EL (cell line): ENCODE results near the gene DAPK1.
"Not testable (repeated sequence)": the region's sequence is repeated elsewhere in the genome, so short reads cannot be mapped to it uniquely, and the experiment has no call there.

Experiments used
- DNase-seq: peaks from one replicate; pipeline ENCODE4 v3.0.0-alpha.2; 2016

Gene DAPK1

DNA sequence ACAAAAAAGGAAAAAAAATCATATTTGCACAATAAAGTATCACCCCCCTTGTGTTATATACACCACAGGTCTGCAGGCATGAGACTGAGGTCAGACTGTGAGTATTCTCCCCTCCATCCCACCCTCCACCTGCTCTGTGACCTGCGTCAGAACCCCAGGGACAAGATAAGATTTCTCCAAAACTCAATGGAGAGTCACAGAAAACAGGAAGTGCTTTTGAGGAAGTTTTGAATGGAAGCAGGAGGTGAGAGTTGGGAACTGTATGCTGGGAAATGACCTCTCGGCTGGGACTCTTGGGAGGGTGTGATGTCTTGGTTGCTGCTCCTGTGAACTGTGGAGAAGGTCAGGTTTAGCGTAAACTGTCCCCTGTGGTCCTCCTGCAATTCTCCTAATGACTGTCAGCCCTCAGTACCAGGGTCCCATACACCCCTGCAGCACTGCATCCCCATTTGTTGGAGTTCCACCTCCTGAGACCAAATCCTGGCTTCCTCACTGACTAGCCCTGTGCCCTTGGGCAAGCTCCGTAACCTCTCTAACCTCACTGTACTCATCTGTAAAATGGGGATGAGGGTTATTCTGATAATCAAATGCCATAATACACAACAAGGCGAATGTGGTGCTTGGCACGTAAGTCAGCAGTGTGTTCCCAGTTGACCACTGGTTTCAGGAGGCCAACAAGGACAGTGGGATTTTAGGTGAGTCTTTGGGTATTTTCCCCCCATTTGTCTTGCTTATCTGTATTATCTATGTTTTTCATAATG, 221.4 kb downstream of the DAPK1 start:
- no peak for DNase-seq

DNA sequence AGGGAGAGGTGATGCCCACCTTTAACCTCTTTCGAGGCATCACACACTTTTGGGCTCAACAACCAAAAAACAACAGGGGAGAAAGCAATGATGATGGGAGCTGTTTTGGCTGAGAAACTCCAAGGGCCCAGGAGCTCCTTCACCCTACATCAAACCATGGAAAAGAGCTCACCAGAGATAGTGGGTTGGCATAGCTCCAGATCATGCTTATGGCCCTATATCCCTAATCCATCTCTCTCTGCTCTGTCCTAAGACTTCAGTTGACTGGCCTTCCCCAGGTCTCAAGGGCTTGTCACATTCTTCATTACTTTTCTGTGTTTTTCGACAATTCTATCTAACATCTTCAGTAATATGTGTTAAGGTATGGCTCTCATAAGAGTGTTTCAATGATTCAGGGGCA, 222.5 kb downstream of the DAPK1 start:
- DNase-seq = no peak

DNA sequence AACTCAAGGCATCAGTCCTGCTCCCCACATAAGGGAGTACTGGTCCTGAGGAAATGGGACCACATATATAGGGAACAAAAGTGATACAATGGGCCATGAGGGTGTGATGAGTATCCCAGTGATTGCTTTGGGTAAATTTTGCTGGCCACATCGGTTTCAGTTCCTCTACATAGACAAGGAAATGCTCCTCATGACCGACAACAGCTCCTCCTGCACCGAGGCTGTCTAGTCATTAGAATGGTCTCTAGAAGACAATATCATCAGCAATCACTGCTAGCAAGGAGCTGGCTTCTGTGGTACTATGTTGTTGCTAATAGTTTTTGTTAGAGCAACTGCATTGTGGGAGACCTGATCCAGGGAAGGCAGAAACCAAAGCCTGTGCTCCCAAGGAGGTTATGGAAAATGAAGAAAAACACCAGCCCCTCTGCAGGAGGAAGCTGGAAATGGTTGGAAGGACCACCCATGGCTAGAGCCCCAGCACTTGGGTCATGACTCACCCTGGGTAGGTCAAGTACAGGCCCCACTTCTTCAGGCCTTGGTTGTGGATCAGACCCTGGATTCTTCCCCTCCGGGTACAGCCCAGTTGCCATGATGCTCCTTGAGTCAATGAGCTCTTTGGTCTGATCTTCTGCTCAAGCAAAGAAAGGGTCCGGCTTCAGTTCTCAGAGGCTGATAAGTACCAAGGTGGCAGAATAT, 224.9 kb downstream of the DAPK1 start:
- no peak for DNase-seq

DNA sequence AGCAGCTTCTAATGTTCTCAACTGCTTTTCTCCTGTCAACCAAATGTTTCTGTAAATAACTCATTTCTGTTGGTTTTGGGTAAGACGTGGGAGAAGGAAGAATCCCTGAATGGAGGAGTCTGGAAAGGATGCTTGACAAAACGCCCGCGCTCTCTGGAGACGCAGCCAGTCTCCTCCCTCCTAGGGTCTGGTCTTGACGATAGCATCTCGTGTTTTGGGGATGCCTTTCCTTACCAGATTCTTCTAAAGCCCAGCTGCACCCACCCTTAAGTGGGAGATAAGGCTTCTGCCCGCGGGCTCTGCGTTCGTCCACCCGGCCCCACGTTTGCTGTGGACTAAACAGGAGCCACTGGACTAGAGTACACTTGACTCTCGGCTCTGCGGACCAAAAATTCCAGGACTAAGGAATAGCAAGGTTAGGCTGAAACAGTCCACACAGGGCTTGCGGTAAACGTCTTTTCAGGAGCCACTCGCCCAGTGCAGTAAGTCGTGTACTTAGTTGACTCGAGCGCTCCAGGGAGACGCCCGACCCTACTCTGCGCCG, 227.8 kb downstream of the DAPK1 start:
- no peak for DNase-seq

DNA sequence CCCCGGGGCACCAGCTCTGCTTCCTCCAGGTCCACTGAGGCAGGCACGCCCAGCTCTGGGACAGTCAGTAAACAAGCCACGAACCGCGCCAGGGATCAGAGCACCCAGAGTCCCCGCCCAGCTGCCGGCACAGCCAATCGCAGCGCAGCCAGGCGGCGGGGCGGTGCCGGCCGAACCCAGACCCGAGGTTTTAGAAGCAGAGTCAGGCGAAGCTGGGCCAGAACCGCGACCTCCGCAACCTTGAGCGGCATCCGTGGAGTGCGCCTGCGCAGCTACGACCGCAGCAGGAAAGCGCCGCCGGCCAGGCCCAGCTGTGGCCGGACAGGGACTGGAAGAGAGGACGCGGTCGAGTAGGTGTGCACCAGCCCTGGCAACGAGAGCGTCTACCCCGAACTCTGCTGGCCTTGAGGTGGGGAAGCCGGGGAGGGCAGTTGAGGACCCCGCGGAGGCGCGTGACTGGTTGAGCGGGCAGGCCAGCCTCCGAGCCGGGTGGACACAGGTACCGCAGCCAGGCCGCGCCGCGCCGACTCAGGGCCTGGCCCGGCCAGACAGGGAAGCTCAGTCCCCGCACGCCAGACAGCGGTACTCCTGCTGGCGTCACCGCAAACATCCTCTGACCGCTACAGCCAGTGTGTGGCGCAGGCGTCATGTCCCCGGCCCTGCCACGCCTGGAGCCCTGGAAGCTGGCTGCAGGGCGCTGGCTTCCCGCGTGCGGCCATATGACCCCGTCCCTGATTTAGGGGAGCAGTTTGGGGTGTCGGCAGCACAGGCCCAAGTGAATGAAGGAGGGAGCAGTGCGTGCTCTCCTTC, 228.4 kb downstream of the DAPK1 start, which contains the start of gene CTSL:
CTSL (plus strand) TSS at position 220 of the 810 bp plus-strand sequence. CDS start 1,485 bp downstream, outside the sequence.
- DNase-seq = peak; percentile 86

DNA sequence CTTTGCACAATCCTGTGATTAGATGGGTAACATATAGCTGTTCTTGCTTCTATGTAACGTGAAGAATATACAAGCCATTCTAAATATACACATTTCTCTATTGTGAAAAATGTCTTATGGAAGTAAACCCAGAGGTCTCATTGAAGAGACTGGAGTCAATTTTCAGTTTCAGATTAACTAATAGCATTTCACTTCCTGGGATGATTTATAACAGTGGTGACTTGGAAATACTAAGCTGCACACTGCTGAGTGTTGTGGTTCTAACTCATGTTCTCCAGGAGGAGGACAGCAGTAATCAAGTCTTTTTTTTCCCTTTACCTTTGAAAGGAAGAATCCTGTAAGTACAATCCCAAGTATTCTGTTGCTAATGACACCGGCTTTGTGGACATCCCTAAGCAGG, 231.6 kb downstream of the DAPK1 start:
- DNase-seq = no peak

DNA sequence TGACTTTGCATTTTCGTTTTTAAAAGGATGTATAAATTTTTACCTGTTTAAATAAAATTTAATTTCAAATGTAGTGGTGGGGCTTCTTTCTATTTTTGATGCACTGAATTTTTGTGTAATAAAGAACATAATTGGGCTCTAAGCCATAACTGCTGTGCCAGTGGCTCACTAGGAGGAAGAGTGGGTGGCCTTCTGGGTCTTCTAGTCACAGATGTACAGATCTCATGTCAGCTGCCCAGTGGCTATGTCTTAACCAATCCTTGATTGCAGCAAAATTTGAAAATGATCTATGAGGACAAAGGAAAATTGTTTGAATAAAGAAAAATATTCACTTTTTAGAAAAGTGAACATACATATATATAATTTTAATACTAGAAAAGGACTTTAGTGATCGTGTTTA, 233.7 kb downstream of the DAPK1 start:
- DNase-seq = no peak

DNA sequence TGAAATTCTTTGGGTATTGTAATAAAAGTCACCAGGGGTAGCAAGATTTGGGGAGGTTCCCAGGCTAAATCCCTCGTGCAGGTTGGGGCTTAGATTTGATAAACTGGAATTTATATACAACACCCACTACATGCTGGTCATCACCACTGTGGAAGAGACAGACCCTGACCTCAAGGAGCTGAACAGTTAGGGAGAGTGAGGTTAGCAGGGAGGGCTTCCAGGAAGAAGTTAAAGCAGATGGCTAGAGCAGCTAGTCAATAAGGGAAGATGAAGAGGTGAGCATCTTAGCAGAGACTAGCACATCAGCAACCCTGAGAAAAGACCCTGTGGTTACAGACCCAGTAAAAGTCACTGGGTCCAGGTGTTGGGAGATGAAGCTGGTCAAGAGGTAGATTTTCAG, 234.7 kb downstream of the DAPK1 start:
- DNase-seq = no peak

DNA sequence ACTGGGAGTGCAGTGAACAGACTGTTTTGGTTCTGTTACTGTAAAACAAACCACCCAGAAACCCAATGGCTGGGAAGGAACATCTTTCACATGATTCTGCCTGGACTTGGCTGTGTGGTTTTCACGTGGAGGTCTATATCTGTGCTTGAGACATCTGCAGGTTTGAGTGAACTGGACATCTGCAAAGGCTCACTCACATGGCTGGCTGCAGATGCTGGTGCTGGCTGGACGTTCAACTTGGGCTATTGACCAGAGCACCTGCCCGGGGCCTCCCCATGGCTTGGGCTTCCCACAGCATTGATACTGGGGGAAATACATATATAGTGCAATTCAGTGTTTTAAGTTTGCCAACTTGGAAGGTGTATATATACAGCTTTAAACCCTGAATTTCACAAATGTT, 235.1 kb downstream of the DAPK1 start:
- no peak for DNase-seq

DNA sequence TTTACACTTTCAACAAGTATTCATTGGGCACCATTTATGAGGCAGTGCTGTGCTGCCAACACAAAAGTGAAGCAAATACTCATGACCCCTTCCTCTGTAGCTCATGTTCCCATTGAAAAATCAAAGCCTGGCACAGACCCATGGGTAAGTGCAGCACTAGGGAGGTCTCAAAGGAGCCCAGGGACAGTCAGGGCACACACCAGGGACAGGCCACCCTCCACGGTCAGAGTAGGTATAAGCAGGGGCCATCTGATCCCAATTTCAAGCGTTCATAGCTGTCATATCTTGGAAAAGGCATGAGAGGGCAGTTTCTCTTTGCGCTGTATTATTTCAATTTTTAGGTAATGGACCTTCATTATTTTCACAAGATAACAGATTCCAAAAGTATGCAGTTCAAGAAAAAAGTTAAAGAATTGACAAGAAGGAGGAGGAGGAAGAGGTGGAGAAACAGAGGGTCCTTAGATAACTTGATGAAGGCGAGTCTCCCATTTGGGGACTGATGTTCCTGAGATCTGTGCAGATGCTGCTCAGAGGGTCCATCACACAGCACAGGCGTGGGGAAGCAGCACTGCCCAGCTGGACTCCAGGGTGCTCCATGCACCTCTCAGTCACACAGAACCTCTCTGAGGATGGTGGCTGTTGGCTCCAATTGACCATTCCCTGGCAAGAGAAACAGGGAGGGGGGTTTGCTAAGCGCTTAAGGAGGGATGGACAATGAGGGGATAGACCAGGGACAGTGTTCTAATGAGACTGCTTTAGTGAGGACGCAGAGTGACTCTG, 235.8 kb downstream of the DAPK1 start:
- DNase-seq = no peak

DNA sequence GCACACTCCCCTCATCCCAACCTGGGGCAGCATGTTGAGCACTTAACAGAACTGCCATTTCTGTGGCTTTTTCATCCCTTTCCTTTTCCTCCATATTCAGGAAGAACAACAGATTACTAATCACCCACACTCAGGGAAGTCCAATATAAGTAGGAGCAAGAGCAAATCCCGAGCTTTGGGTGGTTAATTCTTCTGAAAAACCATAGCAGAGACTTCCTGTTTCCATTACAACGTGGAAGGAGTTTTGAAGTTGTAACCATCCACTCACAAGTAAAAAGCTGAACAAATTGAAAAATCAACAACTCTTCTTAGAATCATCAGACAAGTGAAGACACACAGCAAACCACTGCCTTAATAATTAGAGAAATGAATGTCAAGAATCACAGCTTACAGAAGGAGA, 236.4 kb downstream of the DAPK1 start:
- no peak for DNase-seq

DNA sequence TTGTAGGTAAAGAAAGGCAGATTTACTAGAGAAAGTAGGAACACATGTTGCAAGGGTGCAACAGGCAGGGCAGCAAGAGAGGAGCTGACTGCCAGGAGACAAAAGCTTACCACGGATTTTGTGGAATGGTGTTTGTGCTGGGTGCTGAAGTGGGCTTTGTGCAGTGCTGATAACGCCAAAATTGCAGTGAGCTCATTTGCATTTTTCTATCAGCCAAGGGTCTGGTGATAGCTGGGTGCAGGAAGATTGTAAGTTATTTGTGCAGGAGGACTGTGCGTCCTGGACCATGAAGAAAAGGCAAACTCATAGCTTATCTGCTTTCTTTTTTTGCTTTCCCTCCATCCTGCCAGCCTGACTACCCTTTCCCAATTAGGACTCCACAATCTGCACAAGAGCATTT, 241.9 kb downstream of the DAPK1 start:
- no peak for DNase-seq

DNA sequence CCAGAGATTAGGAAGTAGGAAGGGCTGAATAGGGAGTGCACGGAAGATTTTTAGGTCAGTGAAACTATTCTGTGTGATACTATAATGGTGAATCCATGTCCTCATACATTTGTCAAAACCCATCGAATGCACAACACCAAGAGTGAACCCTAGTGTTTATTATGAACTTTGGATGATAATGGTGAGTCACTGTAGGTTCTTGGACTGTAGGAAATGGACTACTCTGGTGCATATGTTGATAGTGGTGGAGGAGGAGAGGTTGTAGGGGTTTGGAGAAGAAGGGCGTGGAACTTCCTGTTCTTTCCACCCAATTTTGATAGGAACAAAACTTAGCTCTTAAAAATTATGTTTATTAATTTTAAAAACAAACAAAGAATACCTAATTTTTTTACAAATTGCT, 242.5 kb downstream of the DAPK1 start:
- no peak for DNase-seq

DNA sequence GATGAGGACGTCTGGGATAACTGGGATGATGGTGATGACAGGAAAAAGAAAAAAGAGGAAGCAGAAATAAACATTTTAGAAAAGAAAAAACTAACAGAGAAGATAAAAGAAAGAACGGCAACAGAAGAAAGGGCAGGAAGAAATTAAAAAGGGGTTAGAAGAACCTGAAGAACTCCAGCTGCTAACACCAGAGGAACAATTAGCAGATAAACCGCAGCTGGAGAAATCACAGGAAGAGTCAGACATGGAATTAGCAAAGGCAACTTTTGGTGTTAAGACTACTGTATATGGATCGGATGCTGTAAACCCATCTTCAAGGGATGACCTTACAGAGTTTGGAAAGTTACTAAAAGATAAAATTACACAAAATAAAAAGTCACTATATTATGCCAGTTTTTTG, 243.7 kb downstream of the DAPK1 start:
- DNase-seq = no peak

DNA sequence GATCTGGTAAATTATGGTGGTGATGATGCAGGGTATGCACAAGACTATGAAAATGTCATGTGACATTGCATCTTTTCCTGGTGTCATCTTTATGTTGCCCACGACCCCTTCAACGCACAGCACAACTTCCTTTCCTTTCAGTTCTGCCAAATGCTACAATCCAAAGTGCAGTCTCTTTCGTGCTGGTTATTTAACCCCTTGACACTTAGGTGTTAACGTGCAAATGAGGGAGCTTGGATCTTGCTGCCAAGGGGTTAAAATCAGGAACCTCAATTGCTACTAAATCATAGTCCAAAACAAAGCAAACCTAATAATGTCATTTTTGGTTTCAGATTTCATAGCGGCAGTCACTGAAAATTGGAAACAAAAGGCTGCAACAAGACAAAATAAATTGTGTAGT, 244.2 kb downstream of the DAPK1 start:
- DNase-seq = no peak

DNA sequence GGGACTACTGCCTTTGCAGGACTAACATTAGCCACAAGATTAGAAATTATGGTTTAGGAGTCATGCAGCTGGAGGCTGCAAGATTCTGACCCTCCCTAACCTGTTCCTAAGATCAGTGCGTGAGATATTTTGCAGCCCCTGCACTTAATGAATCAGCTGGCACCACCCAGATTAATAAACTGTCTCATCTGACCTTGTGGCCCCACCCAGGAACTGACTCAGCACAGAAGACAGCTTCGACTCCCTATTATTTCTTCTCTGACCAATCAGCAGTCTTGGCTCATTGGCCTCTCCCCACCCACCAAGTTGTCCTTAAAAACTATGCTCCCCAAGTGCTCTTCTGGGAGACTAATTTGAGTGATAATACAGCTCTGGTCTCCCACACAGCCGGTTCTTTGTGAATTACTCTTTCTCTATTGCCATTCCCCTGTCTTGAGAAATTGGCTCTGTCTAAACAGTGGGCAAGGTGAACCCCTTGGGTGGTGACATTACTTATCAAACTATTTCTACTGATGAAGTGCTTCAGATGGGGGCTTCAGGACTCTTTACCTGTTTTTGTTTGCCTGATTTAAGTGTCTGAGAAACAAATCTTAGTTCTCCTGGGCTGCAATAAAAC, 245.3 kb downstream of the DAPK1 start:
- peak; percentile 35 for DNase-seq

DNA sequence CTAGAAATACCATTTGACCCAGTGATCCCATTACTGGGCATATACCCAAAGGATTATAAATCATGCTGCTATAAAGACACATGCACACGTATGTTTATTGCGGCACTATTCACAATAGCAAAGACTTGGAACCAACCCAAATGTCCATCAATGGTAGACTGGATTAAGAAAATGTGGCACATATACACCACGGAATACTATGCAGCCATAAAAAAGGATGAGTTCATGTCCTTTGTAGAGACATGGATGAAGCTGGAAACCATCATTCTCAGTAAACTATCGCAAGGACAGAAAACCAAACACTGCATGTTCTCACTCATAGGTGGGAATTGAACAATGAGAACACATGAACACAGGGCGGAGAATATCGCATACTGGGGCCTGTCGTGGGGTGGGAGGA, 246.6 kb downstream of the DAPK1 start:
- not testable (repeated sequence) for DNase-seq

DNA sequence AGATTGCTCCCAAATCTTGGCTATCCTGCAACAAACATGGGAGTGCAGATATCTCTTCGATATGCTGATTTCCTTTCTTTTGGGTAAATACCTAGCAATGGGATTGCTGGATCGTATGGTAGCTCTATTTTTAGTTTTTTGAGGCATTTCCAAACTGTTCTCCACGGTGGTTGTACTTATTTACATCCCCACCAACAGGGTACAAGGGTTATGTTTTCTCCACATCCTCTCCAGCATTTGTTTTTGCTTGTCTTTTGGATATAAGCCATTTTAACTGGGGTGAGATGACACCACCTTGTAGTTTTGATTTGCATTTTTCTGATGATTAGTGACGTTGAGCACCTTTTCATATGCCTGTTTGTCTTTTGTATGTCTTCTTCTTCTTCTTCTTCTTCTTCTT, 248.5 kb downstream of the DAPK1 start:
- DNase-seq = no peak

DNA sequence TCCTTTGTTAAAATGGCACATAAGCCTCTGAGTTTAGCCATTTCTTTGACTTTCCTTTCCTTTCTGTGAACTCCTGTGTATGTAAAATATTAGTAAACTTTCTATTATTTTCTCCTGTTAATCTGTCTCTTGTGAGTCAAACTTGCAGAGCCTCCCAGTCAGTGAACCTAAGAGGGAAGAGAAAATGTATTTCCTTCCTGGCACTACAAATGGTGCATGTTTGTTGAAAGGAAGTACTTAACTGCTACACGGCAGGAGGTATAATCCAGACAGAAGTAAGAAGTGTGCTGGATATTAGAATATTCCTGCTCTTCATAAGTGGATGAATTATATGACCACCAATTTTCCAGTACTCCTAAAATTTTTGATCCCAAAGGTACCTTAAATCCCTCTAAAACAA, 251.2 kb downstream of the DAPK1 start:
- DNase-seq = no peak

DNA sequence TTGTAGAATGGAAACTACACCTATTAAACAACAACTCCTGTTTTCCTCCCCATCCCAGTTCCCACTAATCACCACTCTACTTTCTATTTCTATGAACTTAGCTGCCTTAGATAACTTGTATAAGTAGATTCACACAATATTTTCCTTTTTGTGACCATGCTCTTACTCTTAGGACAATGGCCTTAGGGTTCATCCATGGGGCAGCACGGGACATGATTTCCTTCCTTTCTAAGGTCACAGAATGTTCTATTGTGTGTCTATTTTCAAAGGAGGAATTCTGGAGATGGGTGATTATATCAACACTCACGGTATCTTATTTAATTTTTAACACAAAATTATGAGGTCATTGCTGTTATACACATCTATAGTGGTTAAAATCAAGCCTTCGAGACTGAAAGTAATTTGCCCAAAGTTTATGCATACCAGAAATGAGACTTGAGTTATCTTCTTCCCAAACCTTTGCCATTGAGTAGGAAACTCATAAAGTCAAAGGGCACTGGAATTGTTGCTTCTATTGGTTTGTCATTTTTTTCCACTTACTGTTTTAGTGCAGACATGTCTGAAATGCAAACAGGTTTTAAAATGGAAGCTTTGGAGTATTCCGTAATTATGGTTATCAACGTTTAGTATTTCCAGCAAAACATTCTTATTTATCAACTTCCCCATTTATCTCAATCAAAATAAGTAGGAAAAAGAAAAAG, 251.8 kb downstream of the DAPK1 start:
- DNase-seq = no peak

DNA sequence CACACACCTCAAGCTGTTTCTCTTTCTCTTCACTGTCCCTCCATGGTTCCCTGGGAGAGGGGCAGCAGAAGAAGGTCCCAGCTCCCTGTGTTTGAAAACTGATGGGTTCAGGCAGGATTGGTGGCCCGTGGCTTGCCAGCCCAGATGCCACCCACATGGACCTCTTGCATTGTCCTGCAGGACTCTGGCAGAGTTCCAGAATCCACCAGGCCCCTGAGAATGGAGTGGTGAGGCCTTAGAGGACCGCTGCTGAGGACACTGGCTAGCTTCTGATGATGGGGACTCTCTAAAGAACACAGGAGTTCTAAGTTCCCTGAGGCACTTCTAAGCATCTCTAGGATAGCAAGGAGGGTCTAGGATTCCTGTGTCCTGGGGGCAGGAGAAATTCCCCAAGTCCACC, 253.1 kb downstream of the DAPK1 start:
- DNase-seq = no peak

DNA sequence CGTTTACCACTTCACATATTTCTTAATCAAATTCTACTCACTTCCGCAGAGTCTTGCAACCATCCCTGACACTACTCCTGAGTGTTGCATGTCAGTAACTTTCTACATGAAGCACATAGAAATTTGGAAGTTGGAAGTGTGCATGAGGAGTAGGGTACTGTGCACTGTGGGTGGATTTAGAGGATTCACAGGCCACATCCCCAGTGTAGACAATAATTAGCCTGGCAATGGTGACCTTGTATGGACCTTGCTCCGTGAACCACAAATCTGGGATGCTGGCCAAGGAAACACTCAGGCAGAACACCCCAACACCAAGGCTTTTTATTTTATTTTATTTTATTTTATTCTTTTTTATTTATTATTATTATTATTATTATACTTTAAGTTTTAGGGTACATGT, 253.8 kb downstream of the DAPK1 start:
- no peak for DNase-seq
